Neural cell (in vitro differentiated cells): ENCODE data around the gene ANGEL2. TPM values are rescaled to one million over a fixed set of nuclear protein-coding genes. Genes with fewer than 3 reads are reported as not detected.

ENCODE experiments used
- H2AFZ ChIP-seq: fragments of 200-600, 300-800 bp; sonication (generic), shearing (Covaris generic); 2 replicates; pipeline ENCODE4 v1.6.0; 2014; ENCODE audit warnings: low read depth, mild to moderate bottlenecking, antibody characterized with exemption, low read length, moderate library complexity
- H3F3A ChIP-seq: fragments of 200-600 bp; shearing (Covaris generic); 2 replicates; pipeline ENCODE4 v1.6.1; 2016; ENCODE audit warnings: mild to moderate bottlenecking, moderate library complexity, mixed read lengths, antibody characterized with exemption, low read length; ENCODE audit not compliant: insufficient read depth, poor library complexity, severe bottlenecking
- H3K27ac ChIP-seq: fragments of 200-600, 300-800 bp; sonication (generic), shearing (Covaris generic); 2 replicates; pipeline ENCODE4 v1.5.1; 2014; ENCODE audit warnings: mild to moderate bottlenecking, low read length, moderate library complexity
- H3K27me3 ChIP-seq: fragments of 300-800, 200-600 bp; sonication (generic), shearing (Covaris generic); 2 replicates; pipeline ENCODE4 v1.6.0; 2014; ENCODE audit warnings: mild to moderate bottlenecking, low read depth, low read length, moderate library complexity; ENCODE audit not compliant: insufficient read depth
- H3K36me3 ChIP-seq: fragments of 300-800, 200-600 bp; sonication (generic), shearing (Covaris generic); 2 replicates; pipeline ENCODE4 v1.5.1; 2014; ENCODE audit warnings: mild to moderate bottlenecking, antibody characterized with exemption, low read length, moderate library complexity; ENCODE audit not compliant: insufficient read depth
- H3K4me2 ChIP-seq: fragments of 300-800, 200-600 bp; sonication (generic), shearing (Covaris generic); 2 replicates; pipeline ENCODE4 v1.6.0; 2014; ENCODE audit warnings: mild to moderate bottlenecking, low read length
- H3K4me3 ChIP-seq: fragments of 300-800, 200-600 bp; sonication (generic), shearing (Covaris generic); 2 replicates; pipeline ENCODE4 v1.5.1; 2014; ENCODE audit warnings: mild to moderate bottlenecking, low read length, moderate library complexity
- H3K79me2 ChIP-seq: fragments of 200-600 bp; shearing (Covaris generic); replicated peaks from 2 replicates; pipeline ENCODE4 v1.6.0; 2014; ENCODE audit warnings: mild to moderate bottlenecking, low read length, moderate library complexity; ENCODE audit not compliant: insufficient read depth
- H3K9ac ChIP-seq: fragments of 300-800, 200-600 bp; sonication (generic), shearing (Covaris generic); 2 replicates; pipeline ENCODE4 v1.6.1; 2016; ENCODE audit warnings: mild to moderate bottlenecking, low read length, mixed read lengths
- H3K9me2 ChIP-seq: fragments of 200-600 bp; shearing (Covaris generic); 2 replicates; pipeline ENCODE4 v1.6.1; 2016; ENCODE audit warnings: mild to moderate bottlenecking, low read length, mixed read lengths; ENCODE audit not compliant: insufficient read depth
- H3K9me3 ChIP-seq: fragments of 200-600, 300-800 bp; sonication (generic), shearing (Covaris generic); 2 replicates; pipeline ENCODE4 v1.6.1; 2016; ENCODE audit warnings: mild to moderate bottlenecking, mixed run types, low read length, moderate library complexity, mixed read lengths
- H4K20me1 ChIP-seq: fragments of 200-600 bp; shearing (Covaris generic); 2 replicates; pipeline ENCODE4 v1.6.1; 2016; ENCODE audit warnings: mild to moderate bottlenecking, mixed run types; ENCODE audit not compliant: insufficient read depth
- CTCF ChIP-seq: fragments of 450-650 bp; IDR thresholded peaks from 2 replicates; pipeline ENCODE4 v1.5.1; 2014; ENCODE audit warnings: antibody characterized with exemption, mild to moderate bottlenecking, moderate library complexity; ENCODE audit not compliant: poor library complexity, severe bottlenecking
- EP300 ChIP-seq: fragments of 450-650 bp; conservative IDR thresholded peaks from 2 replicates; pipeline ENCODE4 v1.6.1; 2014; ENCODE audit warnings: antibody characterized with exemption, mild to moderate bottlenecking, moderate library complexity; ENCODE audit not compliant: poor library complexity, severe bottlenecking
- EZH2 ChIP-seq: fragments of 200-600, 300-800 bp; shearing (Covaris generic), sonication (generic); IDR thresholded peaks from 2 replicates; pipeline ENCODE4 v1.6.1; 2014; ENCODE audit warnings: antibody characterized with exemption, low read length, borderline replicate concordance, mild to moderate bottlenecking; ENCODE audit not compliant: insufficient read depth, poor library complexity, severe bottlenecking
- MXI1 ChIP-seq: fragments of 450-650 bp; conservative IDR thresholded peaks from 2 replicates; pipeline ENCODE4 v1.6.1; 2014; ENCODE audit warnings: antibody characterized with exemption, mild to moderate bottlenecking; ENCODE audit not compliant: poor library complexity, severe bottlenecking
- POLR2AphosphoS5 ChIP-seq: IDR thresholded peaks from 2 replicates; pipeline ENCODE4 v1.6.1; 2012
- RAD21 ChIP-seq: fragments of 450-650 bp; conservative IDR thresholded peaks from 2 replicates; pipeline ENCODE4 v1.6.1; 2014; ENCODE audit warnings: antibody characterized with exemption, mild to moderate bottlenecking, moderate library complexity
- REST ChIP-seq: IDR thresholded peaks from 2 replicates; pipeline ENCODE4 v1.6.1; 2012; ENCODE audit warnings: borderline replicate concordance
- SMC3 ChIP-seq: fragments of 450-650 bp; conservative IDR thresholded peaks from 2 replicates; pipeline ENCODE4 v1.6.1; 2014; ENCODE audit warnings: antibody characterized with exemption, mild to moderate bottlenecking, moderate library complexity; ENCODE audit not compliant: poor library complexity
- TAF1 ChIP-seq: IDR thresholded peaks from 2 replicates; pipeline ENCODE4 v1.6.1; 2012; ENCODE audit warnings: low read depth
- polyA plus RNA-seq: library from polyadenylated mRNA; depleted of rRNA; stranded (reverse); fragments of >200 nt; gene quantifications from 2 replicates; pipeline ENCODE4 v1.2.3, GENCODE V29; 2014

The ANGEL2 gene
- polyA plus RNA-seq, 1 donor from 2014 or later = 58.7 TPM

- Histone ChIP-seq H3K36me3 (peaks cover 5% of the 10 kb centered on the region), H3K27ac (no peak overlapping the region)
These were observed 41.8 kb downstream of the ANGEL2 start for GRCh38 chr1:212973899-212974298.

GRCh38 chr1:212973426-212973825, 42.2 kb downstream of the ANGEL2 start:
- H3K36me3 ChIP-seq = peaks cover 5% of the 10 kb centered on the region
- no peak overlapping the region for H3K9ac ChIP-seq
- no peaks in the 10 kb centered on the region for H3K9me2 ChIP-seq
- no peak overlapping the region for H3K4me3 ChIP-seq
- H3K27ac ChIP-seq = no peak overlapping the region
- no peaks in the 10 kb centered on the region for H3K79me2 ChIP-seq
- TF ChIP-seq POLR2AphosphoS5 (no peak), TAF1 (no peak), RAD21 (no peak), EZH2 (no peak)
- no peak overlapping the region for H2AFZ ChIP-seq
- H3F3A ChIP-seq = no peaks in the 10 kb centered on the region
- H3K27me3 ChIP-seq = no peaks in the 10 kb centered on the region
- H3K4me2 ChIP-seq = no peak overlapping the region
- H4K20me1 ChIP-seq = no peaks in the 10 kb centered on the region
- no peaks in the 10 kb centered on the region for H3K9me3 ChIP-seq

More at GRCh38 chr1:212973899-212974298, 41.8 kb downstream of the ANGEL2 start:
- H3F3A ChIP-seq = no peaks in the 10 kb centered on the region
- TF ChIP-seq CTCF (no peak), EZH2 (no peak), REST (no peak), MXI1 (no peak), EP300 (no peak), RAD21 (no peak), POLR2AphosphoS5 (no peak), SMC3 (no peak), TAF1 (no peak)
- no peak overlapping the region for H2AFZ ChIP-seq
- H3K9me3 ChIP-seq = no peaks in the 10 kb centered on the region
- H3K79me2 ChIP-seq = no peaks in the 10 kb centered on the region
- H3K9me2 ChIP-seq = no peaks in the 10 kb centered on the region
- no peak overlapping the region for H3K9ac ChIP-seq
- H3K4me2 ChIP-seq = no peak overlapping the region
- H3K27me3 ChIP-seq = no peaks in the 10 kb centered on the region
- no peaks in the 10 kb centered on the region for H4K20me1 ChIP-seq
- H3K4me3 ChIP-seq = no peak overlapping the region

GRCh38 chr1:212971312-212971711, 44.4 kb downstream of the ANGEL2 start:
- Histone ChIP-seq H3K4me2 (no peak overlapping the region), H3F3A (no peaks in the 10 kb centered on the region), H3K9me2 (no peaks in the 10 kb centered on the region), H3K9me3 (no peaks in the 10 kb centered on the region), H3K27ac (no peak overlapping the region), H3K4me3 (no peak overlapping the region), H3K27me3 (no peaks in the 10 kb centered on the region), H4K20me1 (no peaks in the 10 kb centered on the region), H3K9ac (no peak overlapping the region), H2AFZ (no peak overlapping the region), H3K36me3 (peaks cover 5% of the 10 kb centered on the region), H3K79me2 (no peaks in the 10 kb centered on the region)
- TF ChIP-seq CTCF = no peak
- TF ChIP-seq RAD21 = no peak
- no peak for TF ChIP-seq REST
- no peak for TF ChIP-seq EZH2
- TF ChIP-seq SMC3 = no peak
- no peak for TF ChIP-seq POLR2AphosphoS5
- no peak for TF ChIP-seq EP300
- no peak for TF ChIP-seq TAF1
- no peak for TF ChIP-seq MXI1
